ENCODE measurements around the gene ATE1.

Gene ATE1

GRCh38 chr10:121864653-121865052 lies 63.2 kb downstream of the ATE1 start:
- no peak for DNase-seq

- DNase-seq, result no peak
Observed at GRCh38 chr10:121864168-121864567, 63.7 kb downstream of the ATE1 start.

GRCh38 chr10:121862649-121863048 lies 65.2 kb downstream of the ATE1 start:
- no peak for DNase-seq

- DNase-seq, result no peak
Observed at GRCh38 chr10:121862042-121862441, 65.8 kb downstream of the ATE1 start.

GRCh38 chr10:121860810-121861209 lies 67.0 kb downstream of the ATE1 start:
- DNase-seq, result no peak

- DNase-seq, result no peak
Observed at GRCh38 chr10:121854809-121855445, 72.9 kb downstream of the ATE1 start.

- DNase-seq, result no peak
Observed at GRCh38 chr10:121853950-121854349, 73.9 kb downstream of the ATE1 start.

GRCh38 chr10:121851786-121852185 lies 76.0 kb downstream of the ATE1 start:
- DNase-seq, result no peak

GRCh38 chr10:121848082-121848481 lies 79.7 kb downstream of the ATE1 start:
- no peak for DNase-seq

- DNase-seq, result no peak
Observed at GRCh38 chr10:121846555-121846954, 81.3 kb downstream of the ATE1 start.

- no peak for DNase-seq
Observed at GRCh38 chr10:121845044-121845784, 82.6 kb downstream of the ATE1 start.

- DNase-seq, result no peak
Observed at GRCh38 chr10:121844537-121844936, 83.3 kb downstream of the ATE1 start.

GRCh38 chr10:121843379-121843778 lies 84.5 kb downstream of the ATE1 start:
- no peak for DNase-seq

GRCh38 chr10:121841862-121842261 lies 86.0 kb downstream of the ATE1 start:
- no peak for DNase-seq

- no peak for DNase-seq
Observed at GRCh38 chr10:121838931-121839330, 88.9 kb downstream of the ATE1 start.

- no peak for DNase-seq
Observed at GRCh38 chr10:121838149-121838548, 89.7 kb downstream of the ATE1 start.

- DNase-seq, result no peak
Observed at GRCh38 chr10:121836171-121836570, 91.7 kb downstream of the ATE1 start.

GRCh38 chr10:121835376-121835775 lies 92.5 kb downstream of the ATE1 start:
- no peak for DNase-seq

- no peak for DNase-seq
Observed at GRCh38 chr10:121834757-121835156, 93.1 kb downstream of the ATE1 start.

GRCh38 chr10:121833387-121833786 lies 94.4 kb downstream of the ATE1 start:
- DNase-seq, result no peak

GRCh38 chr10:121832647-121833046 lies 95.2 kb downstream of the ATE1 start:
- no peak for DNase-seq

GRCh38 chr10:121831777-121832176 lies 96.1 kb downstream of the ATE1 start:
- DNase-seq, result no peak

GRCh38 chr10:121831237-121831636 lies 96.6 kb downstream of the ATE1 start:
- no peak for DNase-seq

GRCh38 chr10:121830101-121830500 lies 97.7 kb downstream of the ATE1 start:
- DNase-seq, result no peak

GRCh38 chr10:121828045-121828444 lies 99.8 kb downstream of the ATE1 start:
- DNase-seq, result no peak

Data from fibroblast of upper back skin (primary cell).